Activated CD4-positive, alpha-beta T cell treated with anti-CD3 and anti-CD28 coated beads, Interleukin-2, amount 50 U/mL, for 48 hours (primary cell): ENCODE results near the gene CRABP2.
A peak's percentile ranks its signal among the peaks of the same experiment; 100 is the strongest.

Experiments
- DNase-seq, 2 experiments: peaks; one replicate each; pipeline ENCODE4 v3.0.0-alpha.2; 2020

CRABP2 gene

GRCh38 chr1:156707417-156708217, 2.2 kb upstream of the CRABP2 start:
- no peak for DNase-seq

GRCh38 chr1:156706657-156707416, 1.5 kb upstream of the CRABP2 start:
- peak in 1 of 2 experiments; percentile 22 for DNase-seq

- DNase-seq = peak; percentile 81 to 82
These were observed 704 bp upstream of the CRABP2 start for GRCh38 chr1:156705918-156706656.

GRCh38 chr1:156704930-156705320, 458 bp downstream of the CRABP2 start:
- peak; percentile 53 to 68 for DNase-seq

GRCh38 chr1:156704166-156704711, 1.1 kb downstream of the CRABP2 start:
- DNase-seq = no peak

GRCh38 chr1:156703741-156704140, 1.6 kb downstream of the CRABP2 start:
- DNase-seq = no peak

GRCh38 chr1:156703336-156703735, 2.0 kb downstream of the CRABP2 start:
- no peak for DNase-seq

- no peak for DNase-seq
These were observed 4.4 kb downstream of the CRABP2 start for GRCh38 chr1:156700736-156701531.

GRCh38 chr1:156698995-156699394, 6.4 kb downstream of the CRABP2 start:
- no peak for DNase-seq

GRCh38 chr1:156697481-156697880, 7.9 kb downstream of the CRABP2 start:
- no peak for DNase-seq

GRCh38 chr1:156696755-156697154, 8.6 kb downstream of the CRABP2 start:
- DNase-seq = no peak

GRCh38 chr1:156694690-156694962, 10.8 kb downstream of the CRABP2 start:
- DNase-seq = no peak

GRCh38 chr1:156693848-156694689, 11.3 kb downstream of the CRABP2 start:
- no peak for DNase-seq

GRCh38 chr1:156692925-156693847, 12.2 kb downstream of the CRABP2 start:
- no peak for DNase-seq

GRCh38 chr1:156692441-156692924, 12.9 kb downstream of the CRABP2 start:
- no peak for DNase-seq

GRCh38 chr1:156691665-156692440, 13.5 kb downstream of the CRABP2 start:
- DNase-seq = no peak

GRCh38 chr1:156691191-156691590, 14.2 kb downstream of the CRABP2 start:
- no peak for DNase-seq

- DNase-seq = no peak
These were observed 14.7 kb downstream of the CRABP2 start for GRCh38 chr1:156690675-156691036.

- DNase-seq = no peak
These were observed 15.3 kb downstream of the CRABP2 start for GRCh38 chr1:156689953-156690674.
